ENCODE data around the gene BIRC3. TPM values are rescaled to one million over a fixed set of nuclear protein-coding genes. Genes with fewer than 3 reads are reported as not detected.

Gene BIRC3
- total and polyA plus RNA-seq, 2 donors (not counting 1 experiment from before 2014, with no cell fraction given), result 107 to 428 TPM

DNA sequence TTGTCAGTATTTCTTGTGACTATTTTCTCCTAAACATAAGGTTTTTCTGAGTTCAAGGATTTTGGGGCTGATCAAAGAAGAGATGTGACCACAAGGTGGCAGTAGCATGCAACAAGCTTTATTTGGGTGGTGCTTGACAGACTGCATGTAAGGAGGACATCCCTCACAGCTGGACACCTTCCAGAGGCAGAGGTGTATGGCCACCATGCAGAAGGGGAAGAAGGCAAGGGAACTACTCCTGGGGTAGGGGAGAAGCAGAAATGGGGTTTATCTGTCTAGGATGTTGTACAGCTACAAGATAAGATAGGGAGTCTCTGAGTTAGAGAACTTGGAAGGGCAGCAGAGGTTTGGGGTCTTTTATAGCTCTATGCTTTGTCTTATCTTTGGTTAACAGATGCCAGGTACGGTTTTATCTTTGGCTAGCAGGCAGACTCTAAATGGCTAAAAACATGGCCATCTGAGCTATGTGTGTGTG is 24.6 kb downstream of the BIRC3 start:
- POLR2A ChIA-PET, result interaction anchor here (0.5 to 1.7 kb wide), 4 partner anchors 9 to 48 kb away, joined by 3 to 6 read pairs (median 4); no protein-coding TSS in a partner anchor
- H4K20me1 ChIP-seq (ENCODE audit: control insufficient read depth, insufficient read depth, low read length, poor library complexity, severe bottlenecking), result peaks cover 6% of the 10 kb centered on the region
- no peaks in the 10 kb centered on the region for H3K27me3 ChIP-seq (replicated peaks in 1 of 4; ENCODE audit: control extremely low read depth in 1 of 4, control insufficient read depth in 3 of 4, insufficient read depth in 4 of 4, low read length in 3 of 4)
- H3K4me1 Mint-ChIP-seq, result peaks cover 42% of the 10 kb centered on the region
- no peak for TF ChIP-seq EZH2 (IDR thresholded peaks at IDR 0.05; ENCODE audit: borderline replicate concordance, insufficient read depth, low read depth, low read length, poor library complexity, severe bottlenecking)
- TF ChIP-seq, protein P1, sequence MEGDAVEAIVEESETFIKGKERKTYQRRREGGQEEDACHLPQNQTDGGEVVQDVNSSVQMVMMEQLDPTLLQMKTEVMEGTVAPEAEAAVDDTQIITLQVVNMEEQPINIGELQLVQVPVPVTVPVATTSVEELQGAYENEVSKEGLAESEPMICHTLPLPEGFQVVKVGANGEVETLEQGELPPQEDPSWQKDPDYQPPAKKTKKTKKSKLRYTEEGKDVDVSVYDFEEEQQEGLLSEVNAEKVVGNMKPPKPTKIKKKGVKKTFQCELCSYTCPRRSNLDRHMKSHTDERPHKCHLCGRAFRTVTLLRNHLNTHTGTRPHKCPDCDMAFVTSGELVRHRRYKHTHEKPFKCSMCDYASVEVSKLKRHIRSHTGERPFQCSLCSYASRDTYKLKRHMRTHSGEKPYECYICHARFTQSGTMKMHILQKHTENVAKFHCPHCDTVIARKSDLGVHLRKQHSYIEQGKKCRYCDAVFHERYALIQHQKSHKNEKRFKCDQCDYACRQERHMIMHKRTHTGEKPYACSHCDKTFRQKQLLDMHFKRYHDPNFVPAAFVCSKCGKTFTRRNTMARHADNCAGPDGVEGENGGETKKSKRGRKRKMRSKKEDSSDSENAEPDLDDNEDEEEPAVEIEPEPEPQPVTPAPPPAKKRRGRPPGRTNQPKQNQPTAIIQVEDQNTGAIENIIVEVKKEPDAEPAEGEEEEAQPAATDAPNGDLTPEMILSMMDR (IDR thresholded peaks at IDR 0.05), result peak; percentile 80
- H3K36me3 ChIP-seq (replicated peaks in 1 of 2; ENCODE audit: control extremely low read depth in 1 of 2, control insufficient read depth in 1 of 2, extremely low read depth in 1 of 2, insufficient read depth in 2 of 2, low read length in 1 of 2), result peaks cover 12 to 20% of the 10 kb centered on the region in 2 experiments
- intact Hi-C loops (cut with micrococcal nuclease), result loop anchor here (1.0 to 2.0 kb wide), 5 partner anchors 21 to 324 kb away; no protein-coding TSS in a partner anchor
- no peaks in the 10 kb centered on the region for H3K27me3 Mint-ChIP-seq
- no peak overlapping the region for H3K4me3 Mint-ChIP-seq
- peaks cover 4% of the 10 kb centered on the region for H3K79me2 ChIP-seq (ENCODE audit: control insufficient read depth, insufficient read depth, low read length)
- peaks cover 14 to 16% of the 10 kb centered on the region in 2 donors for H3K4me1 ChIP-seq (ENCODE audit: control insufficient read depth in 2 of 2, insufficient read depth in 2 of 2, low read length in 2 of 2)
- no peaks in the 10 kb centered on the region for H3K9me3 ChIP-seq (ENCODE audit: control extremely low read depth in 1 of 3, control insufficient read depth in 2 of 3, insufficient read depth in 1 of 3, low read length in 2 of 3)
- no CpG with 5 or more reads among the region's 1 CpG for WGBS (ENCODE audit: insufficient coverage)
- peak overlapping the region; percentile 19 to 75 for H3K27ac ChIP-seq (ENCODE audit: low read length in 2 of 2)
- CTCF ChIA-PET, result interaction anchor here (0.7 to 13.3 kb wide), 50 partner anchors 8 to 324 kb away, joined by 3 to 295 read pairs (median 4); partner anchors contain the start of gene BIRC3
- H2AFZ ChIP-seq (ENCODE audit: insufficient read depth, low read depth, low read length, poor library complexity, severe bottlenecking), result no peak overlapping the region
- ATAC-seq (ENCODE audit: low read depth), result peak; percentile 48
- H3K27ac Mint-ChIP-seq, result peak overlapping the region; percentile 43
- no peaks in the 10 kb centered on the region for H3K9me3 Mint-ChIP-seq (ENCODE audit: insufficient read depth)
- H3K9ac ChIP-seq (ENCODE audit: low read length), result no peak overlapping the region
- H3K4me2 ChIP-seq (replicated peaks; ENCODE audit: low read depth, low read length, poor library complexity, severe bottlenecking), result no peak overlapping the region
- DNase-seq, result peak; percentile 84
- no peak overlapping the region for H3K4me3 ChIP-seq (ENCODE audit: control extremely low read depth in 1 of 5, extremely low read depth in 1 of 5, insufficient read depth in 1 of 5, low read depth in 2 of 5, low read length in 4 of 5)

DNA sequence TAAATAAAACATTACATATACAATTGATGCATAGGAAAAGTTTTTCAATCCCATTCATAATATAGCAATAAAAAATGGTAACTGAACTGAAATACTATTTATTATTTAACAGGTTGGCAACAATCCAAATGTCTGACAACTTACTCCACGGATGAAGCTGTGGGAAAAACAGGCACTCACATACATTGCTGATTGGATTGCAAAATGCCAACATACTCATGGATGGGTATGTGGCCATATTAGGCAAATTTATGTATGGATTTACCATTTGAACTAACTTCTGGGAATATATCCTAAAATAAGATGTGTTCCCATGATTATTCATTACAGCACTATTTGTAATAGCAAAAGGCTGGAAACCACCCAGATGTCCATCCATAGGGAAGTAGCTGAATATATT is 26.5 kb downstream of the BIRC3 start:
- peaks cover 17% of the 10 kb centered on the region for H3K79me2 ChIP-seq (ENCODE audit: control insufficient read depth, insufficient read depth, low read length)
- CTCF ChIA-PET, result interaction anchor here (0.9 to 13.3 kb wide), 7 partner anchors 10 to 323 kb away, joined by 3 to 295 read pairs (median 9); partner anchors contain the start of gene BIRC3
- Mint-ChIP-seq H3K4me3 (no peak overlapping the region), H3K4me1 (peaks cover 42% of the 10 kb centered on the region), H3K9me3 (ENCODE audit: insufficient read depth) (no peaks in the 10 kb centered on the region), H3K27me3 (no peaks in the 10 kb centered on the region), H3K27ac (no peak overlapping the region)
- H2AFZ ChIP-seq (ENCODE audit: insufficient read depth, low read depth, low read length, poor library complexity, severe bottlenecking), result no peak overlapping the region
- intact Hi-C loops (cut with micrococcal nuclease), result no loop called here
- no CpG with 5 or more reads among the region's 1 CpG for WGBS (ENCODE audit: insufficient coverage)
- no peak for DNase-seq
- POLR2A ChIA-PET, result interaction anchor here (1.0 kb wide), 1 partner anchor 50 kb away, joined by 3 read pairs; no protein-coding TSS in a partner anchor
- H3K27me3 ChIP-seq (replicated peaks in 1 of 4; ENCODE audit: control extremely low read depth in 1 of 4, control insufficient read depth in 3 of 4, insufficient read depth in 4 of 4, low read length in 3 of 4), result no peaks in the 10 kb centered on the region
- H3K4me1 ChIP-seq (ENCODE audit: control insufficient read depth in 2 of 2, insufficient read depth in 2 of 2, low read length in 2 of 2), result peaks cover 19 to 24% of the 10 kb centered on the region in 2 donors
- H3K4me3 ChIP-seq (ENCODE audit: control extremely low read depth in 1 of 5, extremely low read depth in 1 of 5, insufficient read depth in 1 of 5, low read depth in 2 of 5, low read length in 4 of 5), result no peak overlapping the region
- H3K36me3 ChIP-seq (replicated peaks in 1 of 2; ENCODE audit: control extremely low read depth in 1 of 2, control insufficient read depth in 1 of 2, extremely low read depth in 1 of 2, insufficient read depth in 2 of 2, low read length in 1 of 2), result peaks cover 0 to 1% of the 10 kb centered on the region in 2 experiments
- no peak overlapping the region for H3K9ac ChIP-seq (ENCODE audit: low read length)
- no peak overlapping the region for H3K4me2 ChIP-seq (replicated peaks; ENCODE audit: low read depth, low read length, poor library complexity, severe bottlenecking)
- H3K27ac ChIP-seq (ENCODE audit: low read length in 2 of 2), result peak overlapping the region in 1 of 2 donors; percentile 39
- TF ChIP-seq EZH2 (IDR thresholded peaks at IDR 0.05; ENCODE audit: borderline replicate concordance, insufficient read depth, low read depth, low read length, poor library complexity, severe bottlenecking), result no peak
- TF ChIP-seq, protein P1 (IDR thresholded peaks at IDR 0.05), result no peak
- no peak for ATAC-seq (ENCODE audit: low read depth)
- no peaks in the 10 kb centered on the region for H3K9me3 ChIP-seq (ENCODE audit: control extremely low read depth in 1 of 3, control insufficient read depth in 2 of 3, insufficient read depth in 1 of 3, low read length in 2 of 3)
- H4K20me1 ChIP-seq (ENCODE audit: control insufficient read depth, insufficient read depth, low read length, poor library complexity, severe bottlenecking), result peaks cover 1% of the 10 kb centered on the region

Measured in B cell (primary cell).